Activated naive CD8-positive, alpha-beta T cell (primary cell): ENCODE data around the gene DNAJC16.

Source experiments
- H3K27ac Mint-ChIP-seq: one replicate; pipeline ENCODE4 v1.8.0; 2021; ENCODE audit warnings: mixed read lengths
- H3K27me3 Mint-ChIP-seq: one replicate; pipeline ENCODE4 v1.8.0; 2021; ENCODE audit warnings: mixed read lengths
- H3K36me3 Mint-ChIP-seq: one replicate; pipeline ENCODE4 v1.8.0; 2021; ENCODE audit warnings: mixed read lengths
- H3K4me1 Mint-ChIP-seq: one replicate; pipeline ENCODE4 v1.8.0; 2021; ENCODE audit warnings: low read depth, mixed read lengths
- H3K4me3 Mint-ChIP-seq: one replicate; pipeline ENCODE4 v1.8.0; 2021; ENCODE audit warnings: mild to moderate bottlenecking, mixed read lengths
- H3K9me3 Mint-ChIP-seq: one replicate; pipeline ENCODE4 v1.8.0; 2021; ENCODE audit warnings: low read depth, mixed read lengths

DNAJC16 gene

GRCh38 chr1:15542388-15543250, 16.0 kb downstream of the DNAJC16 start:
- Mint-ChIP-seq H3K9me3 (no peaks in the 10 kb centered on the region), H3K4me1 (peaks cover 4% of the 10 kb centered on the region), H3K27ac (no peak overlapping the region), H3K4me3 (no peak overlapping the region), H3K27me3 (no peaks in the 10 kb centered on the region), H3K36me3 (peaks cover 5% of the 10 kb centered on the region)

GRCh38 chr1:15543251-15543588, 16.6 kb downstream of the DNAJC16 start:
- Mint-ChIP-seq H3K9me3 (no peaks in the 10 kb centered on the region), H3K4me3 (no peak overlapping the region), H3K27ac (no peak overlapping the region), H3K4me1 (peaks cover 4% of the 10 kb centered on the region), H3K36me3 (peaks cover 11% of the 10 kb centered on the region), H3K27me3 (no peaks in the 10 kb centered on the region)

GRCh38 chr1:15543589-15544568, 17.2 kb downstream of the DNAJC16 start:
- Mint-ChIP-seq H3K4me1 (peaks cover 1% of the 10 kb centered on the region), H3K9me3 (no peaks in the 10 kb centered on the region), H3K4me3 (no peak overlapping the region), H3K27ac (no peak overlapping the region), H3K36me3 (peaks cover 8% of the 10 kb centered on the region), H3K27me3 (no peaks in the 10 kb centered on the region)

- H3K36me3 Mint-ChIP-seq, result peaks cover 8% of the 10 kb centered on the region
- H3K27ac Mint-ChIP-seq, result no peak overlapping the region
- H3K9me3 Mint-ChIP-seq, result no peaks in the 10 kb centered on the region
- no peaks in the 10 kb centered on the region for H3K4me1 Mint-ChIP-seq
- H3K27me3 Mint-ChIP-seq, result no peaks in the 10 kb centered on the region
- H3K4me3 Mint-ChIP-seq, result no peak overlapping the region
These were observed 20.0 kb downstream of the DNAJC16 start for GRCh38 chr1:15546641-15547040.

- Mint-ChIP-seq H3K9me3 (no peaks in the 10 kb centered on the region), H3K4me1 (no peaks in the 10 kb centered on the region), H3K27ac (no peak overlapping the region), H3K27me3 (no peaks in the 10 kb centered on the region), H3K36me3 (peaks cover 8% of the 10 kb centered on the region), H3K4me3 (no peak overlapping the region)
These were observed 23.9 kb downstream of the DNAJC16 start for GRCh38 chr1:15550573-15550972.

GRCh38 chr1:15557008-15557407, 30.4 kb downstream of the DNAJC16 start:
- H3K27me3 Mint-ChIP-seq, result no peaks in the 10 kb centered on the region
- H3K4me3 Mint-ChIP-seq, result no peak overlapping the region
- no peak overlapping the region for H3K27ac Mint-ChIP-seq
- no peaks in the 10 kb centered on the region for H3K36me3 Mint-ChIP-seq
- H3K9me3 Mint-ChIP-seq, result no peaks in the 10 kb centered on the region
- no peaks in the 10 kb centered on the region for H3K4me1 Mint-ChIP-seq

GRCh38 chr1:15557594-15557993, 30.9 kb downstream of the DNAJC16 start:
- Mint-ChIP-seq H3K4me3 (no peak overlapping the region), H3K27me3 (no peaks in the 10 kb centered on the region), H3K27ac (no peak overlapping the region), H3K9me3 (no peaks in the 10 kb centered on the region), H3K4me1 (no peaks in the 10 kb centered on the region), H3K36me3 (no peaks in the 10 kb centered on the region)

- Mint-ChIP-seq H3K4me3 (no peak overlapping the region), H3K36me3 (no peaks in the 10 kb centered on the region), H3K4me1 (no peaks in the 10 kb centered on the region), H3K27me3 (no peaks in the 10 kb centered on the region), H3K27ac (no peak overlapping the region), H3K9me3 (no peaks in the 10 kb centered on the region)
These were observed 31.9 kb downstream of the DNAJC16 start for GRCh38 chr1:15558516-15558915.

- Mint-ChIP-seq H3K27ac (no peak overlapping the region), H3K36me3 (no peaks in the 10 kb centered on the region), H3K4me3 (no peak overlapping the region)
These were observed 32.7 kb downstream of the DNAJC16 start for GRCh38 chr1:15559189-15559810.

GRCh38 chr1:15568387-15569073, 41.9 kb downstream of the DNAJC16 start:
- H3K4me3 Mint-ChIP-seq, result no peak overlapping the region
- H3K9me3 Mint-ChIP-seq, result no peaks in the 10 kb centered on the region
- H3K27me3 Mint-ChIP-seq, result no peaks in the 10 kb centered on the region
- no peak overlapping the region for H3K27ac Mint-ChIP-seq
- H3K4me1 Mint-ChIP-seq, result peaks cover 5% of the 10 kb centered on the region
- H3K36me3 Mint-ChIP-seq, result peaks cover 8% of the 10 kb centered on the region

More at GRCh38 chr1:15559189-15559810, 32.7 kb downstream of the DNAJC16 start:
- Mint-ChIP-seq H3K27me3 (no peaks in the 10 kb centered on the region), H3K9me3 (no peaks in the 10 kb centered on the region), H3K4me1 (no peaks in the 10 kb centered on the region)

- H3K9me3 Mint-ChIP-seq, result no peaks in the 10 kb centered on the region
These were observed 44.2 kb downstream of the DNAJC16 start for GRCh38 chr1:15570861-15571260.

GRCh38 chr1:15571266-15571665, 44.6 kb downstream of the DNAJC16 start:
- no peaks in the 10 kb centered on the region for H3K27me3 Mint-ChIP-seq
- H3K4me3 Mint-ChIP-seq, result no peak overlapping the region
- H3K27ac Mint-ChIP-seq, result peak overlapping the region; percentile 64
- H3K36me3 Mint-ChIP-seq, result peaks cover 8% of the 10 kb centered on the region
- H3K4me1 Mint-ChIP-seq, result peaks cover 5% of the 10 kb centered on the region
- no peaks in the 10 kb centered on the region for H3K9me3 Mint-ChIP-seq

More at GRCh38 chr1:15570861-15571260, 44.2 kb downstream of the DNAJC16 start:
- H3K27ac Mint-ChIP-seq, result no peak overlapping the region
- H3K36me3 Mint-ChIP-seq, result peaks cover 8% of the 10 kb centered on the region
- peaks cover 5% of the 10 kb centered on the region for H3K4me1 Mint-ChIP-seq
- no peaks in the 10 kb centered on the region for H3K27me3 Mint-ChIP-seq
- H3K4me3 Mint-ChIP-seq, result no peak overlapping the region

- no peak overlapping the region for H3K27ac Mint-ChIP-seq
- H3K9me3 Mint-ChIP-seq, result no peaks in the 10 kb centered on the region
- H3K4me1 Mint-ChIP-seq, result peaks cover 19% of the 10 kb centered on the region
- no peak overlapping the region for H3K4me3 Mint-ChIP-seq
- peaks cover 8% of the 10 kb centered on the region for H3K36me3 Mint-ChIP-seq
- H3K27me3 Mint-ChIP-seq, result no peaks in the 10 kb centered on the region
These were observed 46.8 kb downstream of the DNAJC16 start for GRCh38 chr1:15573477-15573876.

- Mint-ChIP-seq H3K4me1 (peaks cover 30% of the 10 kb centered on the region), H3K27me3 (no peaks in the 10 kb centered on the region), H3K36me3 (peaks cover 10% of the 10 kb centered on the region), H3K27ac (no peak overlapping the region), H3K9me3 (no peaks in the 10 kb centered on the region), H3K4me3 (no peak overlapping the region)
These were observed 48.1 kb downstream of the DNAJC16 start for GRCh38 chr1:15574741-15575140.
